IPS-15b (cell line): ENCODE measurements around the gene SSBP4.
"Not testable (repeated sequence)": the region's sequence is repeated elsewhere in the genome, so short reads cannot be mapped to it uniquely, and the experiment has no call there.

Source experiments
- H3K27me3 ChIP-seq: one replicate; pipeline ENCODE4 v1.6.1; 2013; ENCODE audit warnings: low read length; ENCODE audit not compliant: control insufficient read depth, insufficient read depth
- H3K36me3 ChIP-seq: one replicate; pipeline ENCODE4 v1.6.1; 2013; ENCODE audit warnings: low read length; ENCODE audit not compliant: control insufficient read depth, insufficient read depth
- H3K4me1 ChIP-seq: one replicate; pipeline ENCODE4 v1.6.1; 2013; ENCODE audit warnings: mild to moderate bottlenecking, low read length; ENCODE audit not compliant: control insufficient read depth, insufficient read depth
- H3K4me3 ChIP-seq: one replicate; pipeline ENCODE4 v1.5.1; 2013; ENCODE audit warnings: low read depth, low read length
- H3K9ac ChIP-seq: one replicate; pipeline ENCODE4 v1.6.1; 2013; ENCODE audit warnings: low read depth, mild to moderate bottlenecking, low read length
- H3K9me3 ChIP-seq: one replicate; pipeline ENCODE4 v1.6.1; 2013; ENCODE audit warnings: mild to moderate bottlenecking, low read length; ENCODE audit not compliant: control insufficient read depth, insufficient read depth

SSBP4 gene

GRCh38 chr19:18419195-18419698 lies at the start of gene SSBP4:
Gene SSBP4 (plus strand): TSS chr19:18419398. CDS start chr19:18419649, 251 bp downstream.
- no peaks in the 10 kb centered on the region for H3K9me3 ChIP-seq
- no peak within 1 kb of the TSS for H3K9ac ChIP-seq
- H3K4me3 ChIP-seq, result peak within 1 kb of the TSS; percentile 72
- H3K27me3 ChIP-seq, result peaks cover 15% of the 10 kb centered on the region
- peaks cover 12% of the 10 kb centered on the region for H3K4me1 ChIP-seq
- no peaks in the 10 kb centered on the region for H3K36me3 ChIP-seq

GRCh38 chr19:18373407-18373891 lies 45.7 kb upstream of the SSBP4 start:
- no peaks in the 10 kb centered on the region for H3K9me3 ChIP-seq
- H3K4me3 ChIP-seq, result no peak overlapping the region
- no peak overlapping the region for H3K9ac ChIP-seq
- H3K4me1 ChIP-seq, result peaks cover 11% of the 10 kb centered on the region
- H3K36me3 ChIP-seq, result no peaks in the 10 kb centered on the region
- no peaks in the 10 kb centered on the region for H3K27me3 ChIP-seq

GRCh38 chr19:18373892-18374629 lies 45.1 kb upstream of the SSBP4 start:
- H3K4me1 ChIP-seq, result peaks cover 11% of the 10 kb centered on the region
- H3K4me3 ChIP-seq, result no peak overlapping the region
- no peaks in the 10 kb centered on the region for H3K27me3 ChIP-seq
- no peaks in the 10 kb centered on the region for H3K36me3 ChIP-seq
- peak overlapping the region; percentile 66 for H3K9ac ChIP-seq
- H3K9me3 ChIP-seq, result no peaks in the 10 kb centered on the region

- H3K27me3 ChIP-seq, result no peaks in the 10 kb centered on the region
- H3K36me3 ChIP-seq, result no peaks in the 10 kb centered on the region
- H3K9ac ChIP-seq, result no peak overlapping the region
- H3K4me1 ChIP-seq, result peaks cover 11% of the 10 kb centered on the region
- H3K4me3 ChIP-seq, result no peak overlapping the region
- no peaks in the 10 kb centered on the region for H3K9me3 ChIP-seq
These were observed 42.2 kb upstream of the SSBP4 start for GRCh38 chr19:18377026-18377425.

GRCh38 chr19:18379803-18380747 lies 39.1 kb upstream of the SSBP4 start:
- H3K9me3 ChIP-seq, result no peaks in the 10 kb centered on the region
- H3K4me1 ChIP-seq, result no peaks in the 10 kb centered on the region
- H3K36me3 ChIP-seq, result no peaks in the 10 kb centered on the region
- no peak overlapping the region for H3K9ac ChIP-seq
- H3K27me3 ChIP-seq, result no peaks in the 10 kb centered on the region
- H3K4me3 ChIP-seq, result no peak overlapping the region

GRCh38 chr19:18380843-18381242 lies 38.4 kb upstream of the SSBP4 start:
- Histone ChIP-seq H3K9ac (no peak overlapping the region), H3K9me3 (no peaks in the 10 kb centered on the region), H3K27me3 (no peaks in the 10 kb centered on the region), H3K36me3 (no peaks in the 10 kb centered on the region), H3K4me1 (peaks cover 3% of the 10 kb centered on the region), H3K4me3 (no peak overlapping the region)

- not testable (repeated sequence) for H3K27me3 ChIP-seq, H3K9me3 ChIP-seq, H3K36me3 ChIP-seq, H3K9ac ChIP-seq, H3K4me3 ChIP-seq, H3K4me1 ChIP-seq
These were observed 35.6 kb upstream of the SSBP4 start for GRCh38 chr19:18383622-18384021.

- Histone ChIP-seq H3K9me3 (no peaks in the 10 kb centered on the region), H3K9ac (no peak overlapping the region), H3K4me3 (no peak overlapping the region), H3K36me3 (peaks cover 10% of the 10 kb centered on the region), H3K4me1 (peaks cover 3% of the 10 kb centered on the region), H3K27me3 (peaks cover 5% of the 10 kb centered on the region)
These were observed 34.4 kb upstream of the SSBP4 start for GRCh38 chr19:18384775-18385174.

- Histone ChIP-seq H3K4me3 (no peak overlapping the region), H3K27me3 (peaks cover 5% of the 10 kb centered on the region), H3K9me3 (no peaks in the 10 kb centered on the region), H3K4me1 (peaks cover 3% of the 10 kb centered on the region), H3K36me3 (peaks cover 10% of the 10 kb centered on the region), H3K9ac (no peak overlapping the region)
These were observed 33.9 kb upstream of the SSBP4 start for GRCh38 chr19:18385359-18385674.

- Histone ChIP-seq H3K27me3 (peaks cover 5% of the 10 kb centered on the region), H3K36me3 (peaks cover 10% of the 10 kb centered on the region), H3K9ac (peak within 1 kb of the TSS; percentile 63), H3K9me3 (no peaks in the 10 kb centered on the region), H3K4me3 (peak within 1 kb of the TSS; percentile 52), H3K4me1 (peaks cover 3% of the 10 kb centered on the region)
These were observed 33.3 kb upstream of the SSBP4 start, which contains the start of gene GDF15 for GRCh38 chr19:18385675-18386542. Gene GDF15 (plus strand): TSS chr19:18386158. CDS start chr19:18386190, 32 bp downstream.
